ENCODE measurements around the gene CNTRL.

CNTRL gene

GRCh38 chr9:121183666-121184423 lies 109.1 kb downstream of the CNTRL start:
- peaks cover 58% of the 10 kb centered on the region for H3K36me3 Mint-ChIP-seq (ENCODE audit: low read depth)
- H3K4me1 Mint-ChIP-seq = peaks cover 34% of the 10 kb centered on the region
- H3K27me3 Mint-ChIP-seq (ENCODE audit: low read depth) = no peaks in the 10 kb centered on the region
- no peak overlapping the region for H3K27ac Mint-ChIP-seq
- TF ChIP-seq, protein P1, sequence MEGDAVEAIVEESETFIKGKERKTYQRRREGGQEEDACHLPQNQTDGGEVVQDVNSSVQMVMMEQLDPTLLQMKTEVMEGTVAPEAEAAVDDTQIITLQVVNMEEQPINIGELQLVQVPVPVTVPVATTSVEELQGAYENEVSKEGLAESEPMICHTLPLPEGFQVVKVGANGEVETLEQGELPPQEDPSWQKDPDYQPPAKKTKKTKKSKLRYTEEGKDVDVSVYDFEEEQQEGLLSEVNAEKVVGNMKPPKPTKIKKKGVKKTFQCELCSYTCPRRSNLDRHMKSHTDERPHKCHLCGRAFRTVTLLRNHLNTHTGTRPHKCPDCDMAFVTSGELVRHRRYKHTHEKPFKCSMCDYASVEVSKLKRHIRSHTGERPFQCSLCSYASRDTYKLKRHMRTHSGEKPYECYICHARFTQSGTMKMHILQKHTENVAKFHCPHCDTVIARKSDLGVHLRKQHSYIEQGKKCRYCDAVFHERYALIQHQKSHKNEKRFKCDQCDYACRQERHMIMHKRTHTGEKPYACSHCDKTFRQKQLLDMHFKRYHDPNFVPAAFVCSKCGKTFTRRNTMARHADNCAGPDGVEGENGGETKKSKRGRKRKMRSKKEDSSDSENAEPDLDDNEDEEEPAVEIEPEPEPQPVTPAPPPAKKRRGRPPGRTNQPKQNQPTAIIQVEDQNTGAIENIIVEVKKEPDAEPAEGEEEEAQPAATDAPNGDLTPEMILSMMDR (IDR thresholded peaks at IDR 0.05; ENCODE audit: unreplicated experiment in 3 of 3) = no peak
- H3K4me3 Mint-ChIP-seq = no peak overlapping the region
- no peaks in the 10 kb centered on the region for H3K9me3 Mint-ChIP-seq

- Mint-ChIP-seq H3K27ac (no peak overlapping the region), H3K4me3 (no peak overlapping the region), H3K36me3 (ENCODE audit: low read depth) (peaks cover 60% of the 10 kb centered on the region), H3K4me1 (peaks cover 36% of the 10 kb centered on the region), H3K9me3 (no peaks in the 10 kb centered on the region), H3K27me3 (ENCODE audit: low read depth) (no peaks in the 10 kb centered on the region)
- TF ChIP-seq, protein P1 (IDR thresholded peaks at IDR 0.05; ENCODE audit: unreplicated experiment in 3 of 3) = no peak
Measured at GRCh38 chr9:121184463-121184862, 109.7 kb downstream of the CNTRL start.

GRCh38 chr9:121185178-121185745 lies 110.5 kb downstream of the CNTRL start:
- TF ChIP-seq, protein P1 (IDR thresholded peaks at IDR 0.05; ENCODE audit: unreplicated experiment in 3 of 3) = no peak
- Mint-ChIP-seq H3K27me3 (ENCODE audit: low read depth) (no peaks in the 10 kb centered on the region), H3K9me3 (no peaks in the 10 kb centered on the region), H3K4me1 (peaks cover 37% of the 10 kb centered on the region), H3K27ac (peak overlapping the region in 1 of 3 experiments; percentile 11), H3K4me3 (no peak overlapping the region), H3K36me3 (ENCODE audit: low read depth) (peaks cover 56% of the 10 kb centered on the region)

- TF ChIP-seq, protein P1 (IDR thresholded peaks at IDR 0.05; ENCODE audit: unreplicated experiment in 3 of 3) = no peak
- Mint-ChIP-seq H3K27me3 (ENCODE audit: low read depth) (no peaks in the 10 kb centered on the region), H3K4me1 (peaks cover 41% of the 10 kb centered on the region), H3K4me3 (no peak overlapping the region), H3K9me3 (no peaks in the 10 kb centered on the region), H3K27ac (no peak overlapping the region), H3K36me3 (ENCODE audit: low read depth) (peaks cover 52% of the 10 kb centered on the region)
Measured at GRCh38 chr9:121185774-121186403, 111.1 kb downstream of the CNTRL start.

GRCh38 chr9:121187636-121188305 lies 113.0 kb downstream of the CNTRL start:
- Mint-ChIP-seq H3K9me3 (no peaks in the 10 kb centered on the region), H3K27me3 (ENCODE audit: low read depth) (no peaks in the 10 kb centered on the region), H3K4me3 (no peak overlapping the region), H3K4me1 (peaks cover 54% of the 10 kb centered on the region), H3K36me3 (ENCODE audit: low read depth) (peaks cover 37% of the 10 kb centered on the region), H3K27ac (peak overlapping the region in 2 of 3 experiments; percentile 51 to 75)
- TF ChIP-seq, protein P1 (IDR thresholded peaks at IDR 0.05; ENCODE audit: unreplicated experiment in 3 of 3) = no peak
